Heart left ventricle (tissue), 13 donors: ENCODE measurements around the gene CAV2.

Experiments used
- POLR2A ChIP-seq, 2 donors: fragments of 450-650 bp; IDR thresholded peaks; one replicate each; pipeline ENCODE4 v1.6.1; 2017; ENCODE audit warnings: antibody characterized with exemption in 2 of 2, mild to moderate bottlenecking in 2 of 2, moderate library complexity in 2 of 2
- TF ChIP-seq, protein P1 (sequence below), 12 donors: fragments of 200-600 bp; sonication (generic) in 4 of 12; IDR thresholded peaks; one replicate each; pipeline versions ENCODE4 v1.5.0 to v1.8.0; 2018 to 2022; ENCODE audit warnings: antibody characterized with exemption in 12 of 12, mild to moderate bottlenecking in 5 of 12
- donor health status: ischemic (EF 13 %, LVEDD 7.1; RV severe dilation, severe dysfunction).
- donor health status: DM: no; HTN: yes; CAD: no.
- donor health status: DM: no; HTN: no; CAD: no.
- donor health status: ischemic (EF 25% LVEDD 6.9; RV normal size, moderate dysfunction).
- donor health status: ischemic (EF 25% LVEDD 5.7; RV mildly dilated, moderate dysfunction).
- donor health status: ischemic (EF 35%, LVEDD 5.7; RV mildly dilated, moderate dysfunction).
- donor health status: nonischemic (EF 11% LVEDD 7.7; RV severe dilation, severe dysfunction).
- donor health status: DM: yes; HTN: yes; CAD: no.
- donor health status: PGD.
- donor health status: ischemic (EF 29% LVEDD 5.4; RV normal size, mild dysfunction).
- donor health status: nonischemic (EF 23%, LVEDD 6.1; RV moderate dilation, normal function).

DNA sequence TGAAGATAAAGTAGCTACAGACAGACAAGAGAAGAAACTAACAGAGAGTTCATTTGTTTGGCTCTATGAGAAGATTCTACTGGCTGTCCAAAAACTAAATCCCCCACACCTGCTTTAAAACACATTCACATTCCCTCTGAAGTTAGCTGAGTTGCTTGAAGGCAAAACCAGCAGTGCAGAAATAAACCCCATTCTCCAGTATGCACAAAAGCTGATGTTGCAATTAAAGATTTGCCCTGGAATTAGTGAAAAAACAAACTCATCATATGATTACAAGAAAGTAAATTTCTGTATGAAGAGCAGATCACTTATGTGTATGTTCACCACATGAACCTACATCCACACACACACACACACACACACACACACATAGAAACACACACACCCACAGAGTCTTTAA is 16.0 kb downstream of the CAV2 start:
- TF ChIP-seq, protein P1, sequence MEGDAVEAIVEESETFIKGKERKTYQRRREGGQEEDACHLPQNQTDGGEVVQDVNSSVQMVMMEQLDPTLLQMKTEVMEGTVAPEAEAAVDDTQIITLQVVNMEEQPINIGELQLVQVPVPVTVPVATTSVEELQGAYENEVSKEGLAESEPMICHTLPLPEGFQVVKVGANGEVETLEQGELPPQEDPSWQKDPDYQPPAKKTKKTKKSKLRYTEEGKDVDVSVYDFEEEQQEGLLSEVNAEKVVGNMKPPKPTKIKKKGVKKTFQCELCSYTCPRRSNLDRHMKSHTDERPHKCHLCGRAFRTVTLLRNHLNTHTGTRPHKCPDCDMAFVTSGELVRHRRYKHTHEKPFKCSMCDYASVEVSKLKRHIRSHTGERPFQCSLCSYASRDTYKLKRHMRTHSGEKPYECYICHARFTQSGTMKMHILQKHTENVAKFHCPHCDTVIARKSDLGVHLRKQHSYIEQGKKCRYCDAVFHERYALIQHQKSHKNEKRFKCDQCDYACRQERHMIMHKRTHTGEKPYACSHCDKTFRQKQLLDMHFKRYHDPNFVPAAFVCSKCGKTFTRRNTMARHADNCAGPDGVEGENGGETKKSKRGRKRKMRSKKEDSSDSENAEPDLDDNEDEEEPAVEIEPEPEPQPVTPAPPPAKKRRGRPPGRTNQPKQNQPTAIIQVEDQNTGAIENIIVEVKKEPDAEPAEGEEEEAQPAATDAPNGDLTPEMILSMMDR (IDR thresholded peaks at IDR 0.05) = no peak
- no peak for TF ChIP-seq POLR2A (IDR thresholded peaks at IDR 0.05)
